GM18507 (cell line): ENCODE data around the gene LRRC8C.
A peak's percentile ranks its signal among the peaks of the same experiment; 100 is the strongest.

ENCODE experiments used
- DNase-seq: peaks from one replicate; pipeline ENCODE4 v3.0.0; 2011; ENCODE audit warnings: low read depth; ENCODE audit not compliant: insufficient read length; ENCODE audit errors: extremely low spot score
- FAIRE-seq: peaks from 2 replicates; lab custom pipeline; 2011; peaks lifted over from hg19 to GRCh38; lab: Jason Lieb, UNC

LRRC8C gene

GRCh38 chr1:89667691-89668090, 34.8 kb downstream of the LRRC8C start:
- no peak for DNase-seq
- peak; percentile 62 for FAIRE-seq

DNA sequence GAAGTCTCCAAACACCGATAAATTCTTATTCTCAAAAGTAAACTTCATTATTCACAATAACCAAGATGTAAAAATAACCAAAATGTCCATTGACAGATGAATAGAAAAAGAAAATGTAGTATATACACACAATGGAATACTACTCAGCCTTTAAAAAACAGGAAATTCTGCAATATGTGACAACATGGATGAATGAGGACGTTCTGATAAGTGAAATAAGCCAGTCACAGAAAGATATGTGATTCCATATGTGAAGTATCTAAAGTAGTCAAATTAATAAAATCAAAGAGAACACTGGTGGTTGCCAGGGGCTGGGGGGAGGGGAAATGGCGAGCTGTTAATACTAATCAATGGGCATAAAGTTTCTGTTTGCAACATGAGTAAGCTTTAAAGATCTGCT, 36.0 kb downstream of the LRRC8C start:
- DNase-seq (no peak), FAIRE-seq (peak; percentile 24)

- DNase-seq (no peak), FAIRE-seq (no peak)
Measured at GRCh38 chr1:89669441-89669840, 36.5 kb downstream of the LRRC8C start.

DNA sequence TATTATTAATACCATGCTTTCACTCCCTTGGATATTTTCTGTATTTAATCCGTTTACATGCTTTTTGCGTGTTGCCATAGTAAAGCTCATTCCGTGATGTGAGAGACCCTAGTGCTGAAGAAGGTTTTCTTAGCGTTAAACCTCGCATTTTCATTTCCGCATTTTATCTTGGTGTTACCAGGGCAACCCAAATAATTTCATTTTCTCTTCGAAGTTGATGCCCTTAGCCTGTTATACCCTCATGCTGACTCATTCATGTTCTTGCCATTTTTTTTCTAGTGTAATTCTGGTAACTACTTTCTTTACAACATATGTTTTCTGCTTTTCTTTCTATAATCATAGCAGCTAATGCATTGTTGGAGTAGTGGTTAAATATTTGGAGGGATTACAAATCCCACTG, 37.2 kb downstream of the LRRC8C start:
- DNase-seq (peak; percentile 28), FAIRE-seq (peak; percentile 97)

GRCh38 chr1:89670711-89671110, 37.8 kb downstream of the LRRC8C start:
- FAIRE-seq, result no peak

DNA sequence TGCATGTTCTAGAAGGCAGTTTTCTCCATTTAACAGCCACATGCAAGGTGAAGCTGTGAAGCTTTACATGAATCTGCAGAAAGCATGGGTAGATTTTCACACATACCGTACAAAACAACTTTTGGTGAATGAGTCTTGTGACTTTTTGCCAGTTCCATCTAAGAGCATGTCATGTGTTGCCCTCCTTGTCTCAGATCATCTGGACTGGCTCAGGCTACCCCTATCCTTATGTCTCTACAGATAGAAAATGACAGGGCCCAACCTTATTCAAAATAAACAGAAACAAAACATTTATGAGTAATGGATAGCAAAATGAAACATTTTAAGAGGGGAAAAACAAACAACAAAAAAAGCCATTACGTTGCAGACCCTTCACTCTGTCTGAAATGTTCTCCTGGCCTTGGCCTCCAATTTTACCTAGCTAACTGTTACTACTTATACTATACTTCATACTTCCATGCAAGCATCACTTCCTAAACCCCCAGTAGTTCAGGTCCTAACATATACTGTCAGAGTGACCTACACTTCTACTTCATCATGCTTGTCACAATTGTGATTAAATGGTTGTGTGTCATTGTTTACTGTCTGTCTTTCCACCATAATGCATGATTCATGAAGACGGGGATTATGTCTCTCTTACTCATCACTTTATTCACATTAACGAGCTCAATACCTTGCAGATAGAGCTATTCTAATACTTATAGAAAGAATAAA, 39.0 kb downstream of the LRRC8C start:
- DNase-seq (no peak), FAIRE-seq (peak; percentile 60)

More at GRCh38 chr1:89670711-89671110, 37.8 kb downstream of the LRRC8C start:
- DNase-seq, result no peak

GRCh38 chr1:89672489-89673183, 39.7 kb downstream of the LRRC8C start:
- no peak for FAIRE-seq

GRCh38 chr1:89673251-89673650, 40.3 kb downstream of the LRRC8C start:
- no peak for FAIRE-seq
- DNase-seq, result no peak

More at GRCh38 chr1:89672489-89673183, 39.7 kb downstream of the LRRC8C start:
- no peak for DNase-seq

- DNase-seq (no peak), FAIRE-seq (no peak)
Measured at GRCh38 chr1:89675677-89676076, 42.8 kb downstream of the LRRC8C start.

- no peak for DNase-seq
- peak; percentile 84 for FAIRE-seq
Measured at GRCh38 chr1:89681045-89681729, 48.3 kb downstream of the LRRC8C start.

DNA sequence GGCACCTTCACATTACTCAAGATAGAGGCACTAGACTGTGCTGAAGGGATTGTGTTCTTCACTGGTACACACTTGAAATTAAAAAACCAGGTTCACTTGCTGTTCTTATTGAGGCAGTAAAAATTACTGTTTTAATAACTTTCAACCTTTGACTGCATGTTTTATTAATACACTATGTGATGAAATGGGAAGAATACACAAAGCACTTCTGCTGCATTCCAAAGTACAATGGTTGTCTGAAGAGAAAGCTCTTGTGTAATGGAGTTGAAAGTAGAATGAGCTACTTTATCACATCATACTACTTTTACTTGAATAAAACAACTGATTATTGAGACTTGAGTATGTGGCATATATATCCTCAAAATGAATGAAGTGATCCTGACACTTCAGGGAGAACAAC, 49.7 kb downstream of the LRRC8C start:
- FAIRE-seq (no peak), DNase-seq (no peak)

DNA sequence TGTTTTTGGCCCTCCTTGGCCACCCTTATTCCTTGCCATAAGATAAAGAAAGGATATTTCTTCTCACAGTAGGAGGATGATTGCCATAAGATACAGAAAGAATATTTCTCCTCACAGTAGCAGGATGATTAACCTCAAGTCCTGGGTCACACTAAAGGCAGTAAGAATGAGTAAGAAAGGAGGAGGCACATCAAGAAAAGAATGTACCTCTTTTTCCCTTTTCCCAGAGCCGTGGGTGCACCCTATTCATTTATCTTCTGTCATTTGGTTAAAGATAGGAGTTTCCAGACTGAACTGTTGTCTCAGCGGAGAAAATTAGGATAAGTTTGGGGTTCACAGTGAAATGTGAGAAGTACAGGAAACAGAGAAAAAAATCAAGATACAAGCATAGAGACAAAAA, 52.5 kb downstream of the LRRC8C start:
- no peak for DNase-seq
- no peak for FAIRE-seq

DNA sequence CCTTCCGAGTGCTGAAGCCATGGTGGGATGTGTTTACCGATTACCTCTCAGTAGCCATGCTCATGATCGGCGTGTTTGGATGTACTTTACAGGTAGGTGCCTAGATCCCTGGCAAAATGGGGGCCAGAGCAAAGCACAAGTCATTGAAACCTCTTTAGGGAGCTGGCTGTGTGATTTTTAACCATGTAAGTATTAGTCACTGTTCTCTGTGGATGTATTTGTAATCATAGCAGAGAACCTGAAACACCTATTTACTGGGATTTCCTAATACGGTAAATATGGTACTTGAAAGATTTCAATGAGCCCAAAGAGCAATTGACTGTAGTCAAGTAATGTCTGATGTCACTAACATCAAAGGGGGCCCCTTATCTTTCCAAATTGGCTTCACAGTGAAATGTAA, 53.6 kb downstream of the LRRC8C start:
- DNase-seq (no peak), FAIRE-seq (no peak)

DNA sequence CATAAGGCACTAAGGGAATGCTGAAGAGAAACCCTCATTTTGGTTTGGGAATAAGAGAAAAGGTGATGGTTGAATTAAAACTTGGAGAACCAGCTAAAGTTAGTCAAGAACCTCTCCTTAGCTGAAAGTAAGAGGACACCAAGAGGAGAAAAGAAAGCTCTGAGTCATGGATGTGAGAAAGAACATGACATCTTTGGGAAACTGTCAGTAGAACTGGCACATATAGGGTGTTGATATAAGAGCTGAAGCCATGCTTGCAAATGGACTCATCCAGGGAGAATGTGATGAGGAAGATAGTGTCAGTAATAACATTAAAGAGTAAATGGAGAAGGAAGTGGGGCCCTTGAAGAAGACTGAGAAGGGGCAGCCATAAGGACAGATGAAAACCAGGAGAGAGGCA, 54.3 kb downstream of the LRRC8C start:
- DNase-seq, result no peak
- FAIRE-seq, result no peak

DNA sequence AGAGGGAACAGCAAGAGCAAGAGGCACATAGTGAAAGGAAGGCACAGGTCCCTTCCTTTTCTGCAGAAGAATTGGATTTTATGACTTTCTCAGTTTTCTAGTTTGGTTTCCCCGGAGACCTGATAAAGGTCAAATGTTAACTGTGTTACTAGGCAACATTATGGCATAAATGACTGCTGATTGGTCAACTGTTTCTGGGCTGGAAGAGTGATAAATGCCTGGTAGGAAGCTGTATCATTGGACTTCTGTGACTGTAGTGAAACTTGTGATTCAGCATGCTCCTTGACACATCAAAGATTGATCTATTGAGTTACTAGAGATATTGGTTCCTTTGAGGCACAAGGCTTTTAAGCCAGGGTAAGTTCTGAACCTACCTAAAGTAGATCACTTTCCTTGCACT, 55.7 kb downstream of the LRRC8C start:
- FAIRE-seq (peak; percentile 59), DNase-seq (no peak)

DNA sequence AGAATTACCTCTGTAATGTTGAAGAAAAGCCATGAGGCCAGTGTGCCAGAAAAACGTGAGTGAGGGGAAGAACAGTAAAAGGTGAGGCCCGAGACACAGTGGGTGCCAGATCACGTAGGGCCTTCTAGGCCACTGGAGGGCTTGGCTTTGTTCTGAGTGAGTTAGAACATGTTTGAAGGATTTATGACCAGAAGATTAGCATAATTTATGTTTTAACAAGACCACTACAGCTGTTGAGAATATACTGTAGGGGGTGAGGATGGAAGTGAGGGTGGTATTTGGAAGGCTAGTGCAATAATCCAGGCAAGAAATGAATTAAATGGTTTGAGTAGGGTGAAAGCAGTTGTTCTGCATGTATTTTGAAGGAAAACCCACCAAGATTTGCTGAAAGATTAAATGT, 56.3 kb downstream of the LRRC8C start:
- DNase-seq (no peak), FAIRE-seq (no peak)

- FAIRE-seq (no peak), DNase-seq (no peak)
Measured at GRCh38 chr1:89690595-89690994, 57.7 kb downstream of the LRRC8C start.

GRCh38 chr1:89692601-89693521, 59.9 kb downstream of the LRRC8C start:
- DNase-seq (no peak), FAIRE-seq (peak; percentile 92)

DNA sequence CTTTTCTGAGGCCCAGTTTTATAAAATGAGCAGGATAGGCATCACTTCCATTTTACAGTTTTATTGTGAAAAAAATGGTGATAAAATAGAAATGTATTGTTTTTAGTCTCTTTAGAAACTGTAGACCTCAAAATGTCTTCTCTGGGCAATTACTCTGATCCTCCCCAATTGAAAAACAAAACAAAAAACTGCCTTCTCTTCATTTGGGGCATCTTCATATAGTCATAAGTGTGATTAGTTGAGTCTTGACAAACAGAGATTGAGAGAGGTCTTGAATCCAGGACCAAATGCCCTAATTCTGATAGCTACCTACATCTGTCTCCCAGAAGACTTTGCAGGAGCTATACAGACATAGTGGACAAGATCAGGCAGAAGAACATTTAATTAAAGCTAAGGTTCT, 62.9 kb downstream of the LRRC8C start:
- FAIRE-seq, result no peak
- DNase-seq, result no peak

DNA sequence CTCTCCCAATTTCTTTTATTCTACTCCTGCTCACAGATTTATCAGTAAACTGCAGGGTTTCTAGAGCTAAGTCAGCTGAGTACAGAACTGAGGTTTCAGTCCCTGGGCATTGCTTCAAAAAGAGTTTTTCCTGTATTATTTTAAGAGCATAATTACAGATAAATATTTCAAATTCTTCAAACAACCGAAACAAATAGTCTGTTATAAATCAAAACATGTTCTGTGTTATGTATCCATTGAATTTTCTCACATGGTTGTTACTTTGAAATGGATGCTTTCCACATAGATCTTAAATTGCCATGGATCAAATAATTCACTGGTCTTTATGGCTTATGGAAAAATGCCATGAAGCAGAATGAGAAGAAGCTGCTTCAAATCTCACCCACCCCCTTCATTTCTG, 64.5 kb downstream of the LRRC8C start:
- DNase-seq (no peak), FAIRE-seq (no peak)
